ENCODE measurements around the gene SENP1.

Gene SENP1

DNA sequence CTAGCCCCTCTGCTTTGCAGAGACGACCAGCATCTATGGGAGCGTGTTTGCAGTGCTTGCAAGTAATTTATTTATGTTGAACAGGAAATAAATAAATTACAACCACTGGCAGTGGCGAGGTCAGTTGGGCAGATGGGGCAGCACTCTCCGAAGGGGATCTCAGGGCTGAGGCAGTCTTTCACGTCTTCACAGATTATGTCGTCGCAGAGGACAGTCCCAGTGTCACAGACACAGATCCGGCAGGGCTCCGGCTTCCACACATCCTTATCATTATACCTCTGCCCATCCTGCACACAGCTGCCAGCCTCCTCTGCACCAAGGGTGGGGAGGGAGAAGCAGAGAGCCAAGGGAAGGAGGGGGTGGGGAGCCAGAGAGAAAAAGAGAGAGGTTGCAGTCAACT is 106.1 kb downstream of the SENP1 start:
- DNase-seq (ENCODE audit: low spot score): no peak

DNA sequence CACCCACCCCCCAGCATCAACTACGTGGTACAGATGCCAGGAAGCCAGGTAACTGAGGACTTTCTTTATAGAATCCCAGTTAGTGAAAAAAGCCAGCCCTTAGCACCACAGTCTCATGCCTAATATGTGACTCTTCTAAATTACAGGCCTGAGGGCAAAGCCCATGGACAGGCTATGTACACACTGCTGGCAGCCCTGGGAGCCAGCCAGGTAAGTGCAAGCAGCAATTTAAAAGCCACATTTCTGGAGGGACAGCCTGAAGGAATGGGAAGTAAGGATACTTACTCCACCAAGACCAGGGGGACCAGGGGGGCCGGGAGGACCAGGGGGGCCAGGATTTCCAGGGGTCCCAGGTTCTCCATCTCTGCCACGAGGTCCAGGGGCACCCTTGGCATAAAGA is 108.6 kb downstream of the SENP1 start:
- DNase-seq (ENCODE audit: low spot score): no peak

DNA sequence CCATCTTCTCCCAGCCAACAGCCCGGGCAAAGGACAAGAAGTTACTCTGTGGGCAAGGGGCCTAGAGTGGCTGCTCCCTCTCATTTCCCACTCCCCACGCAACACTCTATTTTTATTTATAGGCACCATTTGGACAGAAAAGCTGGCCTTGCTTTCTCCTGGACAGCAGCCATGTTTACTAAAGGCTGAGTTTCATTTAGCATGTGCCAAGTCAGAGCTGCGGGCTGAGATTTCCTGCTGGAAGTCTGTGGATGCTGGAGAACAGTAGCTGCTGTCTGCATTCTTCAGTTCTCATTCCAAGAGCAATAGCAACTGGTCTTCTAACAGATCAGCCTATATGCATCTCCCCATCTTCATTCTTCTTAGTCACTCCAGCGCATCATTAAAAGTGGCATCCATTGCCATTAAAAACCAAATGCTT is 109.9 kb downstream of the SENP1 start:
- DNase-seq (ENCODE audit: low spot score): peak; percentile 66

DNA sequence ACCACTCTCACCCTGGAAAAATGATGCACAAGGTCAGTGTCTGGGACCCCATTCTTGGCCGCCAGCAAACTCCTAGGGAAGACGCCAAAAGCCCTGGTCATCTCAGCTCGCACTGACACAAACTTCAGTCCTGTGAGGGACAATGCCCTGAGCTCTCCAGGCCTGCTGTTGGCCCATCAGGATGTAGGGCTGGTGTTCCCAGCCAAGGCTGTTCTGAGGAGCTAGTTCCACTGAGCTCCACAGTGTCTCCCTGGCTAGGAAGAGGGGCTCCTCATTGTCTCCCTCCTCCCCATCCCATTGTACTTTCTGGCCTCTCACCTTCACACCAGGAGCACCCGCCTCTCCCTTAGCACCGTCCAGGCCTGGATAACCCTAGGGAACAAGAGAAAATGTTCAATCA is 112.4 kb downstream of the SENP1 start:
- no peak for DNase-seq (ENCODE audit: low spot score)
